GM12878 (cell line): ENCODE data around the gene DMPK. TPM values are rescaled to one million over a fixed set of nuclear protein-coding genes. Genes with fewer than 3 reads are reported as not detected.

Experiments
- ATAC-seq: fragments of 200-7000 bp; cut with Tn5 transposase; 3 replicates; pipeline ENCODE4 v1.9.1; 2020; ENCODE audit warnings: mild to moderate bottlenecking, moderate library complexity
- BruUV-seq: library from RNA; stranded (reverse); fragments of 400-500 nt; replicated peaks from 2 replicates; lab custom pipeline; 2021; lab: Mats Ljungman, UMichigan
- CTCF ChIA-PET: fragments of 300-600 bp; sonication (Branson Sonifier 250); formaldehyde crosslinking; extraction: SDS; loops from one replicate; lab custom pipeline; 2021; ENCODE audit warnings: inconsistent platforms; lab: Yijun Ruan, JAX
- POLR2A ChIA-PET: fragments of 350-600 bp; formaldehyde crosslinking; extraction: SDS; loops from one replicate; lab custom pipeline; 2021; ENCODE audit warnings: inconsistent platforms; lab: Charles Lee
- RAD21 ChIA-PET: fragments of 300-600 bp; sonication (Branson Sonifier 250); formaldehyde crosslinking; loops from one replicate; lab custom pipeline; 2023; ENCODE audit warnings: antibody characterized with exemption; ENCODE audit not compliant: unreplicated experiment; lab: Charles Lee
- SMC1A ChIA-PET: fragments of 300-600 bp; sonication (Branson Sonifier 250); formaldehyde crosslinking; loops from one replicate; lab custom pipeline; 2023; ENCODE audit not compliant: unreplicated experiment, uncharacterized antibody; lab: Charles Lee
- DNase-seq: peaks from one replicate; pipeline ENCODE4 v3.0.0-alpha.2; 2011; ENCODE audit warnings: low read depth, low spot score
- FAIRE-seq: peaks from 3 replicates; lab custom pipeline; 2011; peaks lifted over from hg19 to GRCh38; lab: Jason Lieb, UNC
- H2AFZ ChIP-seq: 2 replicates; pipeline ENCODE4 v1.6.0; 2011; ENCODE audit warnings: low read depth, low read length, control low read depth; ENCODE audit not compliant: control insufficient read depth
- H3K27ac ChIP-seq: 2 replicates; pipeline ENCODE4 v1.5.1; 2011; ENCODE audit warnings: control low read depth; ENCODE audit not compliant: control insufficient read depth, insufficient read depth
- H3K27me3 ChIP-seq, 2 experiments: replicated peaks in 1 of 2; 2 replicates each; pipeline versions ENCODE4 v1.6.0 to v1.6.1; 2011; ENCODE audit warnings: low read length in 1 of 2; ENCODE audit not compliant: control insufficient read depth in 2 of 2, insufficient read depth in 2 of 2
- H3K36me3 ChIP-seq, 2 experiments: 2 replicates each; pipeline ENCODE4 v1.5.1; 2011; ENCODE audit warnings: low read length in 1 of 2; ENCODE audit not compliant: control insufficient read depth in 2 of 2, insufficient read depth in 2 of 2
- H3K4me1 ChIP-seq: 2 replicates; pipeline ENCODE4 v1.6.1; 2011; ENCODE audit warnings: mild to moderate bottlenecking, low read length, moderate library complexity, mixed read lengths; ENCODE audit not compliant: control insufficient read depth, insufficient read depth
- H3K4me2 ChIP-seq: 2 replicates; pipeline ENCODE4 v1.6.0; 2011; ENCODE audit warnings: control low read depth; ENCODE audit not compliant: control insufficient read depth, insufficient read depth
- H3K4me3 ChIP-seq: fragments of 200-600 bp; sonication (generic); 2 replicates; pipeline ENCODE4 v1.5.1; 2016
- H3K79me2 ChIP-seq: 2 replicates; pipeline ENCODE4 v1.6.0; 2011; ENCODE audit warnings: low read length; ENCODE audit not compliant: control insufficient read depth, insufficient read depth
- H3K9ac ChIP-seq: 2 replicates; pipeline ENCODE4 v1.8.0; 2011; ENCODE audit warnings: low read length, control low read depth, mixed read lengths; ENCODE audit not compliant: control insufficient read depth, insufficient read depth
- H3K9me3 ChIP-seq: replicated peaks from 3 replicates; pipeline ENCODE4 v1.5.1; 2011; ENCODE audit warnings: mild to moderate bottlenecking, low read length; ENCODE audit not compliant: control insufficient read depth, insufficient read depth
- H4K20me1 ChIP-seq: 2 replicates; pipeline ENCODE4 v1.6.0; 2011; ENCODE audit not compliant: control insufficient read depth, insufficient read depth
- CEBPB ChIP-seq, 2 experiments: fragments of 150-350 bp in 1 of 2; IDR thresholded peaks; 2 replicates each; pipeline ENCODE4 v1.6.1; 2012 to 2014; ENCODE audit warnings: low read depth in 2 of 2, low read length in 2 of 2, borderline replicate concordance in 1 of 2, inconsistent platforms in 1 of 2
- CTCF ChIP-seq, 3 experiments: IDR thresholded peaks in 2 of 3; conservative IDR thresholded peaks in 1 of 3; 2 replicates each; pipeline ENCODE4 v1.5.1; 2011; ENCODE audit warnings: low read depth in 3 of 3, low read length in 3 of 3, mild to moderate bottlenecking in 3 of 3, control low read depth in 2 of 3, moderate library complexity in 2 of 3, inconsistent platforms in 1 of 3, mixed read lengths in 1 of 3; ENCODE audit not compliant: control insufficient read depth in 2 of 3, insufficient read depth in 1 of 3; ENCODE audit errors: extremely low read depth in 1 of 3
- E4F1 ChIP-seq: fragments of 450-650 bp; IDR thresholded peaks from 2 replicates; pipeline ENCODE4 v1.6.1; 2018; ENCODE audit warnings: borderline replicate concordance, mild to moderate bottlenecking; ENCODE audit not compliant: partially characterized antibody
- JUNB ChIP-seq: IDR thresholded peaks from 2 replicates; pipeline ENCODE4 v1.6.1; 2016; ENCODE audit warnings: antibody characterized with exemption, mild to moderate bottlenecking
- MTA2 ChIP-seq: fragments of 450-650 bp; IDR thresholded peaks from 2 replicates; pipeline ENCODE4 v1.6.1; 2016; ENCODE audit warnings: low read depth, mild to moderate bottlenecking, moderate library complexity
- NBN ChIP-seq: fragments of 450-650 bp; IDR thresholded peaks from 2 replicates; pipeline ENCODE4 v1.6.1; 2016
- NFXL1 ChIP-seq: fragments of 450-650 bp; IDR thresholded peaks from 2 replicates; pipeline ENCODE4 v1.6.1; 2017; ENCODE audit warnings: antibody characterized with exemption, mild to moderate bottlenecking, borderline replicate concordance
- NKRF ChIP-seq: fragments of 450-650 bp; conservative IDR thresholded peaks from 2 replicates; pipeline ENCODE4 v1.6.1; 2017; ENCODE audit warnings: mild to moderate bottlenecking, moderate library complexity
- PAX5 ChIP-seq: IDR thresholded peaks from 2 replicates; pipeline ENCODE4 v1.6.1; 2011; ENCODE audit warnings: low read depth, low read length, borderline replicate concordance
- TARDBP ChIP-seq: IDR thresholded peaks from 2 replicates; pipeline ENCODE4 v1.6.1; 2016; ENCODE audit warnings: borderline replicate concordance
- WGBS: methylation state at CpG from one replicate; pipeline ENCODE4 v1.1.6; 2016; ENCODE audit warnings: low lambda C conversion rate; ENCODE audit not compliant: insufficient replicate concordance, insufficient coverage; ENCODE audit errors: missing lambda C conversion rate; 5-methylcytosine and 5-hydroxymethylcytosine counted together
- in situ Hi-C: fragments of 300-500 bp; cut with MboI; formaldehyde crosslinking; loops from 9 replicates; pipeline ENCODE4 v1.14.3; 2018; ENCODE audit warnings: mixed read lengths
- intact Hi-C: fragments of 100-400 bp; cut with micrococcal nuclease; formaldehyde crosslinking; loops from one replicate; pipeline ENCODE4 v1.14.2; 2022; ENCODE audit not compliant: unreplicated experiment
- polyA plus RNA-seq, 11 experiments: library from polyadenylated mRNA; depleted of rRNA in 4 of 11; unstranded in 6 of 11; stranded (reverse) in 5 of 11; fragments of >200 nt; fragmentation: Nextera tagmentation in 4 of 11; fragmentation: Illumina TruSeq in 1 of 11; extraction: Ambion mirVana in 4 of 11; extraction: Trizol in 1 of 11; gene quantifications; 1 replicate in 1 of 11; 2 replicates in 10 of 11; pipeline versions ENCODE4 v1.2.1 to v1.2.3, GENCODE V29; 2011 to 2016; ENCODE audit warnings: inconsistent platforms in 2 of 11, missing spikeins in 2 of 11, low read depth in 1 of 11
- total RNA-seq, 4 experiments: library from RNA; depleted of rRNA in 3 of 4; stranded (reverse); fragments of >200 nt in 3 of 4; fragmentation: Illumina TruSeq in 1 of 4; extraction: Trizol in 1 of 4; gene quantifications; 2 replicates each; pipeline versions ENCODE4 v1.2.1 to v1.2.3, GENCODE V29; 2013 to 2021
- TF ChIP-seq, protein P1 (sequence below): fragments of 450-650 bp; IDR thresholded peaks from 2 replicates; pipeline ENCODE4 v1.6.1; 2014; ENCODE audit warnings: mild to moderate bottlenecking

Gene DMPK
- total and polyA plus RNA-seq, 10 of the 15 experiments (the other 5 are each of a cell fraction or from before 2014, with no cell fraction given): 0.60 to 33.6 (median 5.2) TPM

GRCh38 chr19:45773384-45773783, 8.9 kb downstream of the DMPK start:
- ATAC-seq (no peak), DNase-seq (no peak), FAIRE-seq (no peak)
- H3K79me2 ChIP-seq: no peaks in the 10 kb centered on the region; the same call in 1 of the 2 replicates
- no peak overlapping the region for H3K9ac ChIP-seq
- TF ChIP-seq NFXL1: no peak
- no peak for TF ChIP-seq MTA2
- TF ChIP-seq NKRF: no peak
- TF ChIP-seq NBN: no peak
- TF ChIP-seq JUNB: no peak
- TF ChIP-seq E4F1: no peak
- TF ChIP-seq, protein P1, sequence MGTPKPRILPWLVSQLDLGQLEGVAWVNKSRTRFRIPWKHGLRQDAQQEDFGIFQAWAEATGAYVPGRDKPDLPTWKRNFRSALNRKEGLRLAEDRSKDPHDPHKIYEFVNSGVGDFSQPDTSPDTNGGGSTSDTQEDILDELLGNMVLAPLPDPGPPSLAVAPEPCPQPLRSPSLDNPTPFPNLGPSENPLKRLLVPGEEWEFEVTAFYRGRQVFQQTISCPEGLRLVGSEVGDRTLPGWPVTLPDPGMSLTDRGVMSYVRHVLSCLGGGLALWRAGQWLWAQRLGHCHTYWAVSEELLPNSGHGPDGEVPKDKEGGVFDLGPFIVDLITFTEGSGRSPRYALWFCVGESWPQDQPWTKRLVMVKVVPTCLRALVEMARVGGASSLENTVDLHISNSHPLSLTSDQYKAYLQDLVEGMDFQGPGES: no peak
- TF ChIP-seq PAX5: no peak
- no peak for TF ChIP-seq CTCF (IDR thresholded peaks at IDR 0.05 in 2 of 3, conservative IDR thresholded peaks at IDR 0.05 in 1 of 3; ENCODE audit: control insufficient read depth in 2 of 3, extremely low read depth in 1 of 3, insufficient read depth in 1 of 3, low read depth in 3 of 3, low read length in 3 of 3)
- no peak for TF ChIP-seq CEBPB (IDR thresholded peaks at IDR 0.05; ENCODE audit: borderline replicate concordance in 1 of 2, low read depth in 2 of 2, low read length in 2 of 2)
- no peak for TF ChIP-seq TARDBP
- BruUV-seq: no TSS peak
- ChIA-PET SMC1A (interaction anchor here (0.5 to 0.9 kb wide), 3 partner anchors 26 to 82 kb away, joined by 3 read pairs; partner anchors contain the start of genes FBXO46 and SNRPD2), RAD21 (interaction anchor here (0.8 to 1.6 kb wide), 2 partner anchors 56 to 138 kb away, joined by 3 to 4 read pairs; no protein-coding TSS in a partner anchor), POLR2A (interaction anchor here (0.6 to 1.4 kb wide), 3 partner anchors 22 to 46 kb away, joined by 3 to 4 read pairs (median 3); no protein-coding TSS in a partner anchor), CTCF (interaction anchor here (2.0 kb wide), 1 partner anchor 26 kb away, joined by 12 read pairs; no protein-coding TSS in a partner anchor)
- no peaks in the 10 kb centered on the region for H3K9me3 ChIP-seq
- H3K36me3 ChIP-seq: no peaks in the 10 kb centered on the region
- no peak overlapping the region for H3K4me2 ChIP-seq
- no peak overlapping the region for H2AFZ ChIP-seq
- WGBS: 31% methylated on average over 2 of the region's 2 CpGs
- H3K4me1 ChIP-seq: peaks cover 4% of the 10 kb centered on the region
- in situ Hi-C loops: no loop called here
- H4K20me1 ChIP-seq: no peaks in the 10 kb centered on the region
- no peak overlapping the region for H3K4me3 ChIP-seq
- no peak overlapping the region for H3K27ac ChIP-seq
- H3K27me3 ChIP-seq: no peaks in the 10 kb centered on the region
- intact Hi-C loops: no loop called here
